HG02840 (cell line): ENCODE results near the gene TMEM205.
"Not testable (repeated sequence)": the region's sequence is repeated elsewhere in the genome, so short reads cannot be mapped to it uniquely, and the experiment has no call there.

Experiments used
- ATAC-seq: cut with Tn5 transposase; IDR thresholded peaks from one replicate; pipeline ENCODE4 v1.9.1; 2021; ENCODE audit warnings: mild to moderate bottlenecking, moderate library complexity, moderate number of reproducible peaks; ENCODE audit not compliant: unreplicated experiment, low FRiP score

Gene TMEM205

GRCh38 chr19:11373166-11373884, 27.3 kb upstream of the TMEM205 start:
- no peak for ATAC-seq

DNA sequence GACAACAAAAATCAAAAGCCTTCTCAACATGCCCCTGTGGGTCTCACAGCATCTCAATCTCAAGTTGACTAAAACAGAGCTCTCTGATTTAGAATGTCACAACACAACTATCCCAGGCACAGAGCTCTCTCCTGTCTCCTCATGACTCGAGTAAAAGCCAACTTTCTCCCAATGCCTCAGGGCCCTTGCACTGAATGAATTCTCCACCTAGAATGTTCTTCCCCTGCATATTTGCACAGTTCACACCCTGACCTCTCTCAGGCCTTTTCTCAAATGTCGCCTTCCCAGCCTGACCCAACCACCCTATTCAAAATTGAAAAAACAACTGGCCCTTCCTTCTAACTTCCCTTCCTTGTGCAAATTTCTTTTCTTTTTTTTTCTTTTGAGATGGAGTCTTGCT, 24.7 kb upstream of the TMEM205 start:
- ATAC-seq, result no peak

DNA sequence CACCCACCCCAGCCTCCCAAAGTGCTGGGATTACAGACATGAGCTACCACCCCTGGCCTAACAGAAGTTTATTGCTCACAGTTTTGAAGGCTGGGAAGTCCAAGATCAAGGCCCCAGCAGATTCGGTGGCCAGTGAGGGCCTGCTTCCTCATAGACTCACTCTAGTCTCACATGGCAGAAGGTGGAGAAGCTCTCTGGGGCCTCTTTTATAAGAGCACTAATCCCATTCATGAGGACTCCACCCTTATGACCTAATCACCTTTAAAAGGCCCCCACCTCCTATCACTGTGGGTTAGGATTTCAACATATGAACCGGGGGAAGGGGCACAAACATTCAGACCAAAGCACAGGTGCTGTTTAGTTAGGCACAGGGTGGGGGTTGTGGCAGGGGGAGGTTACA, 21.5 kb upstream of the TMEM205 start:
- ATAC-seq, result no peak

DNA sequence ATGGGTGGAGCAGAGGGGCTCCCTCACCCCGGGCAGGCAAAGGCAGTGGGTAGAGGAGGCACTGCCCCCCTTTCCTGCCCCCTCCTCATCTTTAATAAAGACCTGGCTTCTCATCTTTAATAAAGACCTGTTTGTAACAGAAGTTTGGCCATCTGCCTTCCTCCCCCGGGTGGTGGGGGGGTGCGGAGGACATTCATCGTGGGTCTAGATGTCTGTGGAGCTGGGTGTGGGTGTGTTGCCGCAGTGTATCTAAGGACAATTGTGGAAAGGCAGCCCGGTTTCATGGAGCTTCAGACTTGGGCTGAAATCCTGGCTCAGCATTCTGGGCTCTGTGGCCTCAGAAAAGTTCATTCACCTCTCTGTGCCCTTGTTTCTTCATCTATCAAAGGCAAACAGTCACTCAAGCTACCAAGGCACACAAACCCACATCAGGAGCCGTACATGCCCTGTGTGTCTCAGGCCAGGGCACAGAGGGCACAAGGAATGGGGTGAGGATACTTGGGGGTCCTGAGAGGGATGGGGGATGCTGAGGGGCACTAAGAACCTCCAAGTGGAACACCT, 19.6 kb upstream of the TMEM205 start:
- no peak for ATAC-seq

DNA sequence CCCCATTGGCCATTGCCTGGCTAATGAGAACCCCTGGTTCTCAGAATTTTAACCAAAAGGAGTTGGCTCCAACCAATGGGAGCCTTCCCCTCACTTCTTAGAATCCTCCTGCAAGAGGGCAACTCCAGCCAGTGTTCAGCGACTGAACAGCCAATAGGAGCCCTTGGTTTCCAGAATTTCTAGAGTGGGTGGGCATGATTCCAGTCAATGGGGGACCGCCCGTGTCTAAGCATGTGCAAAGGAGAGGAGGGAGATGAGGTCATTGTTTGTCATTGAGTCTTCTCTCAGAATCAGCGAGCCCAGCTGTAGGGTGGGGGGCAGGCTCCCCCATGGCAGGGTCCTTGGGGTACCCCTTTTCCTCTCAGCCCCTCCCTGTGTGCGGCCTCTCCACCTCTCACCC, 18.9 kb upstream of the TMEM205 start:
- ATAC-seq, result no peak

GRCh38 chr19:11364296-11364904, 18.3 kb upstream of the TMEM205 start:
- no peak for ATAC-seq

GRCh38 chr19:11363881-11364280, 17.8 kb upstream of the TMEM205 start:
- ATAC-seq, result no peak

DNA sequence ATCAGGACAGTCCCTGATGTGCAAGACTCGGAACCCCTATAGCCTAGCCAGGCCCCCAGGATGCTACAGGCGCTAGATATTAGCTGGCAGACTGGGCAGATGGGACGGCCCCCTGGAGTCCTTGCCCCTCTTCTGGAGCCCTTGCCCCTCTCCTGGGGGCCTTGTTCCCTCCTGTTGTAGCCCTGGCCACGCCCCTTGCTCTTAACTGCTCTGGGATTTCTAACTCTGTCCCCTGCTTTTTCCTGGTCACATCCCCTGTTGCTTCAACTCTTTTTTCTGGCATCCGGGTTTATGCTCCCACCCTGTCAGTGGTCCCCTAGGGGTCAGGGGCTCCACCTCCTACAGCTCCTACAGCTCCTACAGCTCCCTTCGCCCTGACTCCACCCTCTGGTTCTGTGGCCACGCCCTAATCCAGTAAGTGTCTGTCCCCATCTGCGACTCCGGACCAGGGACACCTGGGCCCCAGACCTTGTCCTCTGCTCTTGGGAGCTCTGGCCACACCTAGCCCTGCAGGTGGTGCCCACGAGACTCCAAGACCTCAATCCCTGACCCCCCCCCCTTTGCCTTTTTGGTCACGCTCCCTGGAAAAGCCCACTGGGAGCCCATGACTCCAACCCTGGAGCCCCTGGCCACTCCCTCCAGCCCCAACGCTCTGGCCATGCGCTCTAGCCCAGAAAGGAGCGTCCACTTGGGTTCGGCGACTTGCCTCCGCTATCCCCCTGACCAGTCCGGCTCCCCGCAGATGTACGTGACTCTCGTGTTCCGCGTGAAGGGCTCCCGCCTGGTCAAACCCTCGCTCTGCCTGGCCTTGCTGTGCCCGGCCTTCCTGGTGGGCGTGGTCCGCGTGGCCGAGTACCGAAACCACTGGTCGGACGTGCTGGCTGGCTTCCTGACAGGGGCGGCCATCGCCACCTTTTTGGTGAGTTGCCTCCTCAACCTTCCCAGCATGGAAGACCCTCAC, 16.0 kb upstream of the TMEM205 start:
- ATAC-seq, result no peak

DNA sequence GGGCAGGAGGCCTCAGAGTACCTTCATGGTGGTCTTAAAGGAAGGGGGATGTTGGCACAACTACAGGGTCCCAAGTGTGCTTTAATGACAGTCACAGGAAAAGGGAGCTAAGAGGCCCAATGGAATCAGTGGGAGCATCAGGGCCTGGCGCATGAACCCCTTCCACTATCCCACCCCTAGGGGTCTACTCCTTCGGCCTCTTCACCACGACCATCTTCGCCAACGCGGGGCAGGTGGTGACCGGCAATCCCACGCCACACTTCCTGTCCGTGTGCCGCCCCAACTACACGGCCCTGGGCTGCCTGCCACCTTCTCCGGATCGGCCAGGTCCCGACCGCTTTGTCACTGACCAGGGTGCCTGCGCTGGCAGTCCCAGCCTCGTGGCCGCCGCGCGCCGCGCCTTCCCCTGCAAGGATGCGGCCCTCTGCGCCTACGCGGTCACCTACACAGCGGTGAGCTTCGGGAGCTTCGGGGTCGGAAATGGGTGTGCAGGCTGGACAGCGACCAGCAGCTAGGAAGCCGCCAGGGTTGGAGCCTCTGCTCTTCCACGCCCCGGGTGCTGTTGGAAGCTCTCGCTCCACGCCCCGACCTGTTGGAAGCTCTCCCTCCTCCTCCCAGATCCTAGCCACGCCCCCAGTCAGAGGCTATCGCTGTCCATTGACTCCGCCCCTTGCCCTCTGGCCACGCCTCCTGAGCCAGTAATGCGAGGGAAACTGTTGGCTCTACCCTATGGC, 15.1 kb upstream of the TMEM205 start:
- ATAC-seq, result no peak

DNA sequence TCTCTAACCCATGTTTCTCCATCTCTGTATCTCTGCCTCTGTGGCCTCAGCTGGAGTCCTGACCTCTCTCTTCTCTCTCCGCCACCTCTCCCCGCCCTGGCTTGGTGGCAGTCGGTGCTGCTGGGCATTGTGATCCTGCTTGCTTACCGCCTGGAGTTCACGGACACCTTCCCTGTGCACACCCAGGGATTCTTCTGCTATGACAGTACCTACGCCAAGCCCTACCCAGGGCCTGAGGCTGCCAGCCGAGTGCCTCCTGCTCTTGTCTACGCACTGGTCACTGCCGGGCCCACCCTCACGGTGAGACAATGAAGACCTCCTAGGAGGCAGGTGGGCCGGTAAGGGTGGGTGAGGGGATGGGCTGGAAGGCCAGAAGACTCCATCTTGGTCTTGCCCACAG, 13.4 kb upstream of the TMEM205 start:
- ATAC-seq, result no peak

- ATAC-seq, result no peak
Measured at GRCh38 chr19:11356676-11357550, 10.8 kb upstream of the TMEM205 start.

- no peak for ATAC-seq
Measured at GRCh38 chr19:11356074-11356397, 10.0 kb upstream of the TMEM205 start.

- no peak for ATAC-seq
Measured at GRCh38 chr19:11355160-11356073, 9.3 kb upstream of the TMEM205 start, which contains the start of gene PLPPR2. PLPPR2 (plus strand) TSS chr19:11355432; CDS start chr19:11357674, 2,242 bp downstream.

DNA sequence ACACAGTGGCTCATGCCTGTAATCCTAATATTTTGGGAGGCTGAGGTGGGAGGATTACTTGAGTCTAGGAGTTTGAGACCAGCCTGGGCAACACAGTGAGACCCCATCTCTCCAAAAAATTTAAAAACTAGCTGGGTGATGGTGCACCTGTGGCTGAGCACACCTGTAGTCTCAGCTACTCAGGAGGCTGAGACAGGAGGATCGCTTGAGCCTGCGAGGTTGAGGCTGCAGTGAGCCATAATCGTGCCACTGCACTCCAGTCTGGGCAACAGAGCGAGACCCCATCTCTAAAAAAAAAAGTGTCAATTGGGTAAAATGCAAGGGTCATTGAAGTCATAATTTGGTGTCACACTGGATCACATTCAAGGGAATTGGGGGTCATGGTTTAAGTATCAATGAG, 8.0 kb upstream of the TMEM205 start:
- ATAC-seq, result not testable (repeated sequence)

DNA sequence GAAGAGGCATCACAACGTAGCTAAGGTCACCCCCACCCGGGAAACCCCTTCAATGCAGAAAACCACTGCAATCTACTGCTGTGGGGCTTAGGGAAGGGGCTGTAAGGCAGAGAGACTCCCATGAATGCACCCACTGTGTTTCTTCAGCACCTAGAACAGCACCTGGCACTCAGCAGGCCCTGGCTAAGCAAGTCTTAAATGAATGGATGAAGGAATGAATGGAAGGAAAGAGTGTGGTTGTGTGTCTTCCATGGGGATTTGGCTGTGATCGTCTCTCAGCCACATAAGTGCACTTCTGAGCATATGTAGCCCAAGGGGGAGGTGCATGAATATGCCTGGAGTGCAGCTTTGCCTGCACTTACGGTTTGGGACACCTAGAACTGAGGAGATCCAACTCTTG, 3.1 kb upstream of the TMEM205 start:
- ATAC-seq, result no peak

GRCh38 chr19:11347546-11348039, 1.5 kb upstream of the TMEM205 start:
- no peak for ATAC-seq

DNA sequence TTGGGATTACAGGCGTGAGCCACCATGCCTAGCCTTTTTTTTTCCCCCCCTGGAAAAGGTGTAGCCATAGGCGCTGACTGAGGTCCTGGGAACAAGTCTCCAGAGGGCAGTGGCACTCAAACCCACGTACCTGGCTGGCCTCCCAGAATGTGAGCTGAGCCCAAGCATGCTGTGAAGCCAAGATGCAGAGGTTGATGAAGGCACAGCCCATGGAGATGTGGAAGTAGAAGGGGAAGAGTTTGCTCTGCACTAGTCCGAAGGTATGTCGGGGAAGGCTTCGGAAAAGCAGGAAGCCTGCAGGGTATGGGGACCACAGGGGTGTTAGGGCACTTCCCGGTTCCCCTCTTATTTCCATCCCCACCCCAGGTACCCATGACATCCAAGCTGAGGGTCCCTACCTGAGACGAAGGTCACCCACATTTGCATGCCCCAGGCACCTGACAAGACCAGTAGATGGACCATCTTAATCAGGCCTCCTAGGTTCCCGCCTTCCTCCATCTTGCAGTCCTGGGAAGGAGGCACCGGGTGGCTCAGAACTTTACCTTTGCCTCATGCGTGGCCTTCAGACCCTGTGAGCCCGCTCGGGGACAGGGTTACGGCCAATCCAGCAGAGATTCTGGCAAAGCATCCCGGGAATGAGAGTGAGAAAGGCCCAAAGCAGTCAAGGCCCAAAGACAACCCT, 805 bp downstream of the TMEM205 start:
- ATAC-seq, result no peak

- ATAC-seq, result no peak
Measured at GRCh38 chr19:11342429-11342828, 3.6 kb downstream of the TMEM205 start.
